ENCODE measurements around the gene KCNQ4. TPM values are rescaled to one million over a fixed set of nuclear protein-coding genes. Genes with fewer than 3 reads are reported as not detected.

Gene KCNQ4
- total and polyA plus RNA-seq, 2 donors (not counting 3 experiments of a cell fraction or from before 2014, with no cell fraction given) = 0.06 to 0.07 TPM

DNA sequence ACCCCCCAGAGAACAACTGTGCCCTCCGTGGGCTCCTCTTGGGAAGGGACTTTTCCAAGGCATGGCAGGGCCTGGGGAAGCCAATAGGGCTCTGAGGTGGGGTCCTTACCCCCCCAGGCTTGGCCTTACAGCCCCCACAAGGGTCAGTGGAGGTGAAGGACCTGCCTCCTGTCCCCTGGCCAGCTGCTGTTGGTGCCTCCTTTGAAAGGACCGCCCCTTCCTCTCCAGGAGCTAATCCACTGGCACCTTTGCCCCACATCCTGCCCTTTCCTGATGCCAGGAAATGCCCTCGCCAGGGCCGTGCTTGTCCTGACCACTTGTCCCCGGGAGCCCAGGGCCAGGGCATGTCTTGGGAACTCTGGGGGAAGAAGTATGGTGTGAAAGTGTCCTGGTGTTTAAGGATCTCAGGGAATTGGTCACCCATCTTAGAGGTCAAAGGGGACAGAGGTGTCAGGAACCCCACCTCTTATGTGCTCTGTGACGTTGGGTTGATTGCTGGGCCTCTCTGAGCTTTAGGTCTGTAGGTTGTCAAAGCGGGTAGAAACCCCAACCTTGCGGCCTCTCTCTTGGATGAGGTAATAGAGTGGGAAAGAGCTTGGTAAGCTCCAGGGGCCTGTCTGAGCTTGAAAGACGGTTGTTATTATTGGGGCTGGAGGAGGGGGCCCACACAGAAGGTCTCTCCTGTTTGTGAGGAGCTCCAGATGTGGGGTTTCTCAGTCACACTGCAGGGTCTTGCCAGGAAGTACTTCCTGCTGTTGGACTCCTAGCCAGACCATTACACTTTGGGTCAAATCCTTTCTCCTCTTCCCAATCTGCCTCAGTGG, 2.8 kb downstream of the KCNQ4 start:
- Histone ChIP-seq H3K9ac (replicated peaks; ENCODE audit: extremely low read depth, insufficient read depth, low read length) (no peak overlapping the region), H3K9me3 (replicated peaks; ENCODE audit: control insufficient read depth, insufficient read depth, low read length) (no peaks in the 10 kb centered on the region), H3K79me2 (ENCODE audit: control insufficient read depth, insufficient read depth, low read length) (no peaks in the 10 kb centered on the region), H3K36me3 (ENCODE audit: control insufficient read depth in 2 of 2, extremely low read depth in 1 of 2, insufficient read depth in 2 of 2, low read length in 2 of 2) (no peaks in the 10 kb centered on the region), H3K27me3 (ENCODE audit: control insufficient read depth in 2 of 2, insufficient read depth in 2 of 2, low read length in 2 of 2) (peaks cover 20 to 24% of the 10 kb centered on the region in 2 experiments), H3K27ac (ENCODE audit: insufficient read depth, low read depth, low read length) (no peak overlapping the region), H3K4me2 (ENCODE audit: insufficient read depth, low read length) (no peak overlapping the region), H3K4me3 (replicated peaks in 1 of 3; ENCODE audit: insufficient read depth in 1 of 3, low read depth in 1 of 3, low read length in 3 of 3) (no peak overlapping the region), H3K9me1 (replicated peaks; ENCODE audit: control insufficient read depth, extremely low read depth, insufficient read depth, low read length) (no peaks in the 10 kb centered on the region), H2AFZ (ENCODE audit: low read depth, low read length) (no peak overlapping the region), H3K4me1 (ENCODE audit: control insufficient read depth, extremely low read depth, insufficient read depth, low read length) (no peaks in the 10 kb centered on the region), H4K20me1 (replicated peaks; ENCODE audit: control insufficient read depth, extremely low read depth, insufficient read depth, low read length) (no peaks in the 10 kb centered on the region)
- TF ChIP-seq CTCF (IDR thresholded peaks at IDR 0.05; ENCODE audit: extremely low read depth in 1 of 2, insufficient read depth in 1 of 2, low read depth in 1 of 2, low read length in 2 of 2) (no peak), GATA2 (IDR thresholded peaks at IDR 0.05; ENCODE audit: insufficient read depth, insufficient read length, low read depth, low read length) (no peak), MYC (IDR thresholded peaks at IDR 0.05; ENCODE audit: low read depth, low read length) (no peak), POLR2A (IDR thresholded peaks at IDR 0.05; ENCODE audit: low read depth, low read length) (no peak), EZH2 (IDR thresholded peaks at IDR 0.05; ENCODE audit: borderline replicate concordance, low read depth, low read length, severe bottlenecking) (no peak)
- TF ChIP-seq, protein P1, sequence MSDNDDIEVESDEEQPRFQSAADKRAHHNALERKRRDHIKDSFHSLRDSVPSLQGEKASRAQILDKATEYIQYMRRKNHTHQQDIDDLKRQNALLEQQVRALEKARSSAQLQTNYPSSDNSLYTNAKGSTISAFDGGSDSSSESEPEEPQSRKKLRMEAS (IDR thresholded peaks at IDR 0.05; ENCODE audit: insufficient read depth, insufficient read length) = no peak
- ChIA-PET POLR2A (no interaction called here), CTCF (interaction anchor here (0.8 to 1.2 kb wide), 2 partner anchors 12 to 63 kb away, joined by 3 to 8 read pairs; no protein-coding TSS in a partner anchor)
- intact Hi-C loops (cut with micrococcal nuclease) (no loop called here), dilution Hi-C loops (cut with MboI; ENCODE audit: extremely low pct_ligation_motif_present, low sequenced_read_pairs) (no loop called here)
- DNase-seq (ENCODE audit: low read depth, low spot score) (no peak), FAIRE-seq (no peak)
- BruUV-seq (replicated peaks) = no TSS peak
